H9 (cell line): ENCODE measurements around the gene TRIM28. TPM values are rescaled to one million over a fixed set of nuclear protein-coding genes. Genes with fewer than 3 reads are reported as not detected.

Experiments
- DNase-seq: peaks from one replicate; pipeline ENCODE4 v3.0.0-alpha.2; 2017
- H2AFZ ChIP-seq: one replicate; pipeline ENCODE4 v1.6.1; 2013; ENCODE audit warnings: mild to moderate bottlenecking, low read length, control low read depth, moderate library complexity
- H2AK5ac ChIP-seq: 2 replicates; pipeline ENCODE4 v1.6.1; 2013; ENCODE audit warnings: low read length, control low read depth, mixed read lengths; ENCODE audit not compliant: insufficient read length
- H2BK120ac ChIP-seq: one replicate; pipeline ENCODE4 v1.6.1; 2013; ENCODE audit warnings: low read depth, mild to moderate bottlenecking, low read length, control low read depth, inconsistent platforms; ENCODE audit not compliant: poor library complexity, severe bottlenecking
- H2BK12ac ChIP-seq: 2 replicates; pipeline ENCODE4 v1.6.1; 2013; ENCODE audit warnings: low read length, control low read depth, mixed read lengths, low read depth; ENCODE audit not compliant: insufficient read length
- H2BK15ac ChIP-seq: 2 replicates; pipeline ENCODE4 v1.6.1; 2013; ENCODE audit warnings: low read depth, low read length, control low read depth
- H2BK20ac ChIP-seq: one replicate; pipeline ENCODE4 v1.6.1; 2013; ENCODE audit warnings: low read depth, mild to moderate bottlenecking, low read length, control low read depth, inconsistent platforms; ENCODE audit not compliant: poor library complexity, severe bottlenecking
- H2BK5ac ChIP-seq: 2 replicates; pipeline ENCODE4 v1.6.1; 2013; ENCODE audit warnings: low read length, control low read depth, mixed read lengths; ENCODE audit not compliant: insufficient read length
- H3K14ac ChIP-seq: 2 replicates; pipeline ENCODE4 v1.6.1; 2013; ENCODE audit warnings: low read length, control low read depth; ENCODE audit not compliant: insufficient read depth
- H3K18ac ChIP-seq: 2 replicates; pipeline ENCODE4 v1.6.1; 2013; ENCODE audit warnings: low read depth, mild to moderate bottlenecking, mixed read lengths, low read length, control low read depth; ENCODE audit not compliant: insufficient read length
- H3K23ac ChIP-seq: 2 replicates; pipeline ENCODE4 v1.6.1; 2013; ENCODE audit warnings: low read length, control low read depth, mixed read lengths, low read depth; ENCODE audit not compliant: insufficient read length
- H3K23me2 ChIP-seq: 2 replicates; pipeline ENCODE4 v1.6.1; 2013; ENCODE audit warnings: low read depth, mild to moderate bottlenecking, mixed read lengths, low read length, control low read depth; ENCODE audit not compliant: insufficient read length, poor library complexity, severe bottlenecking
- H3K27ac ChIP-seq: 2 replicates; pipeline ENCODE4 v1.5.1; 2013; ENCODE audit warnings: low read length, control low read depth, mixed read lengths, low read depth; ENCODE audit not compliant: insufficient read length
- H3K27me3 ChIP-seq: 2 replicates; pipeline ENCODE4 v1.6.1; 2013; ENCODE audit warnings: low read length, control low read depth, inconsistent platforms; ENCODE audit not compliant: insufficient read depth
- H3K4ac ChIP-seq: 2 replicates; pipeline ENCODE4 v1.6.1; 2013; ENCODE audit warnings: low read depth, mild to moderate bottlenecking, control low read depth, inconsistent platforms, low read length, moderate library complexity
- H3K4me1 ChIP-seq: 2 replicates; pipeline ENCODE4 v1.6.1; 2013; ENCODE audit warnings: low read length, control low read depth, inconsistent platforms; ENCODE audit not compliant: insufficient read depth
- H3K4me2 ChIP-seq: 2 replicates; pipeline ENCODE4 v1.6.1; 2013; ENCODE audit warnings: low read length, control low read depth, mixed read lengths; ENCODE audit not compliant: insufficient read length, insufficient read depth
- H3K56ac ChIP-seq: 2 replicates; pipeline ENCODE4 v1.6.1; 2013; ENCODE audit warnings: low read depth, mild to moderate bottlenecking, mixed read lengths, low read length, control low read depth; ENCODE audit not compliant: insufficient read length
- H3K79me1 ChIP-seq: 2 replicates; pipeline ENCODE4 v1.6.1; 2013; ENCODE audit warnings: low read depth, mild to moderate bottlenecking, moderate library complexity, low read length, control low read depth, inconsistent platforms; ENCODE audit not compliant: insufficient read depth, poor library complexity, severe bottlenecking
- H3K79me2 ChIP-seq: 2 replicates; pipeline ENCODE4 v1.6.1; 2013; ENCODE audit warnings: low read length, control low read depth, inconsistent platforms; ENCODE audit not compliant: insufficient read depth
- H3K9ac ChIP-seq: 2 replicates; pipeline ENCODE4 v1.6.1; 2013; ENCODE audit warnings: low read length, control low read depth, mixed read lengths; ENCODE audit not compliant: insufficient read length; ENCODE audit errors: extremely low read depth
- H3K9me3 ChIP-seq: one replicate; pipeline ENCODE4 v1.6.1; 2013; ENCODE audit warnings: low read depth, low read length, inconsistent platforms; ENCODE audit not compliant: control insufficient read depth
- H3T11ph ChIP-seq: one replicate; pipeline ENCODE4 v1.6.1; 2013; ENCODE audit warnings: mild to moderate bottlenecking, low read length, control low read depth, inconsistent platforms
- H4K20me1 ChIP-seq: one replicate; pipeline ENCODE4 v1.6.1; 2013; ENCODE audit not compliant: control insufficient read depth, insufficient read length, insufficient read depth
- H4K5ac ChIP-seq: 2 replicates; pipeline ENCODE4 v1.6.1; 2013; ENCODE audit warnings: low read depth, mild to moderate bottlenecking, mixed read lengths, low read length, control low read depth; ENCODE audit not compliant: insufficient read length
- H4K8ac ChIP-seq: replicated peaks from 2 replicates; pipeline ENCODE4 v1.6.1; 2013; ENCODE audit warnings: low read length, control low read depth, mixed read lengths, low read depth; ENCODE audit not compliant: insufficient read length
- H4K91ac ChIP-seq: 2 replicates; pipeline ENCODE4 v1.6.1; 2013; ENCODE audit warnings: low read depth, mild to moderate bottlenecking, moderate library complexity, mixed read lengths, low read length, control low read depth; ENCODE audit not compliant: insufficient read length
- H3K27ac Mint-ChIP-seq, 3 experiments: 2 replicates in 2 of 3; 3 replicates in 1 of 3; pipeline ENCODE4 v1.8.0; 2020 to 2021; ENCODE audit warnings: mixed read lengths in 3 of 3, mild to moderate bottlenecking in 1 of 3, moderate library complexity in 1 of 3
- H3K27me3 Mint-ChIP-seq: 2 replicates; pipeline ENCODE4 v1.8.0; 2021; ENCODE audit warnings: low read depth, mild to moderate bottlenecking, moderate library complexity, mixed read lengths
- H3K36me3 Mint-ChIP-seq, 3 experiments: 2 replicates in 2 of 3; 3 replicates in 1 of 3; pipeline ENCODE4 v1.8.0; 2020 to 2021; ENCODE audit warnings: low read depth in 3 of 3, mixed read lengths in 3 of 3; ENCODE audit not compliant: insufficient read depth in 1 of 3
- H3K4me1 Mint-ChIP-seq, 2 experiments: 2 replicates each; pipeline ENCODE4 v1.8.0; 2020; ENCODE audit warnings: mixed read lengths in 2 of 2
- H3K4me3 Mint-ChIP-seq, 2 experiments: 2 replicates in 1 of 2; 3 replicates in 1 of 2; pipeline ENCODE4 v1.8.0; 2020 to 2021; ENCODE audit warnings: mild to moderate bottlenecking in 2 of 2, mixed read lengths in 2 of 2, moderate library complexity in 1 of 2
- H3K9me3 Mint-ChIP-seq, 2 experiments: 2 replicates in 1 of 2; 3 replicates in 1 of 2; pipeline ENCODE4 v1.8.0; 2020; ENCODE audit warnings: mild to moderate bottlenecking in 2 of 2, mixed read lengths in 2 of 2, moderate library complexity in 1 of 2
- WGBS: extraction: QIAGEN DNeasy Blood & Tissue Kit; methylation state at CpG from one replicate; pipeline ENCODE4 v1.1.7; 2013; ENCODE audit warnings: missing lambda C conversion rate, low lambda C conversion rate, mixed read lengths; ENCODE audit not compliant: insufficient read length; ENCODE audit errors: extremely low coverage; 5-methylcytosine and 5-hydroxymethylcytosine counted together
- total RNA-seq: library from RNA; stranded (reverse); gene quantifications from 2 replicates; pipeline ENCODE4 v1.2.1, GENCODE V29; 2021
- TF ChIP-seq, protein P1 (sequence below): fragments of 200-600 bp; sonication (generic); conservative IDR thresholded peaks from 3 replicates; pipeline ENCODE4 v1.8.0; 2021; ENCODE audit warnings: antibody characterized with exemption, mild to moderate bottlenecking

TRIM28 gene
- total RNA-seq, 1 experiment from 2014 or later: 1,084 TPM

DNA sequence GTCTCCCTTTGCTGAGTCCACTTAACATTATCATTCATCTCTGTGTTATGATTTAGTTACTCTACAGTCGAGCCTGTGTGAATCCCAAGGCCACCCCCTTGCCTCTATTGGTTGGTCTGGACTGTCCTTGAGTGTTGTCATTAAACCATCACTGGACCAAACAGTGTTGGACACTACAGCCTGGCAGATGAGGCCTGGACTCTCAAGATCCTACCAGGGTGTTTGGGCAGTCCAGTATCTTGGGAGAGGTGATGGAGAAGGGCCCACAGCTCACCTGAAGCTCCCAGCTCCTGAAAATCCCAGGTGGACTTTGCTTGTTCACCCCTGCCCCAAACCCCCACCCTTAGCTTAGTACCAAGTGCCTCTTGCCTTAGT lies 7.2 kb downstream of the TRIM28 start:
- no peak overlapping the region for H2BK15ac ChIP-seq
- no peak overlapping the region for H4K91ac ChIP-seq
- TF ChIP-seq, protein P1, sequence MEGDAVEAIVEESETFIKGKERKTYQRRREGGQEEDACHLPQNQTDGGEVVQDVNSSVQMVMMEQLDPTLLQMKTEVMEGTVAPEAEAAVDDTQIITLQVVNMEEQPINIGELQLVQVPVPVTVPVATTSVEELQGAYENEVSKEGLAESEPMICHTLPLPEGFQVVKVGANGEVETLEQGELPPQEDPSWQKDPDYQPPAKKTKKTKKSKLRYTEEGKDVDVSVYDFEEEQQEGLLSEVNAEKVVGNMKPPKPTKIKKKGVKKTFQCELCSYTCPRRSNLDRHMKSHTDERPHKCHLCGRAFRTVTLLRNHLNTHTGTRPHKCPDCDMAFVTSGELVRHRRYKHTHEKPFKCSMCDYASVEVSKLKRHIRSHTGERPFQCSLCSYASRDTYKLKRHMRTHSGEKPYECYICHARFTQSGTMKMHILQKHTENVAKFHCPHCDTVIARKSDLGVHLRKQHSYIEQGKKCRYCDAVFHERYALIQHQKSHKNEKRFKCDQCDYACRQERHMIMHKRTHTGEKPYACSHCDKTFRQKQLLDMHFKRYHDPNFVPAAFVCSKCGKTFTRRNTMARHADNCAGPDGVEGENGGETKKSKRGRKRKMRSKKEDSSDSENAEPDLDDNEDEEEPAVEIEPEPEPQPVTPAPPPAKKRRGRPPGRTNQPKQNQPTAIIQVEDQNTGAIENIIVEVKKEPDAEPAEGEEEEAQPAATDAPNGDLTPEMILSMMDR: no peak
- H2AK5ac ChIP-seq: no peak overlapping the region
- H3K4ac ChIP-seq: no peak overlapping the region
- no peak for DNase-seq
- no peak overlapping the region for H3K56ac ChIP-seq
- Mint-ChIP-seq H3K27ac (peak overlapping the region in 1 of 3 experiments; percentile 71; a peak in 1 of 7 replicates), H3K27me3 (peaks cover 1% of the 10 kb centered on the region; the same call in 1 of the 2 replicates), H3K36me3 (peaks cover 49 to 86% (median 71%) of the 10 kb centered on the region in 3 experiments), H3K4me3 (peak overlapping the region in 1 of 2 experiments; percentile 50; a peak in 1 of 5 replicates), H3K4me1 (peaks cover 24 to 26% of the 10 kb centered on the region in 2 experiments), H3K9me3 (no peaks in the 10 kb centered on the region; a peak in 1 of 5 replicates)
- H3K18ac ChIP-seq: no peak overlapping the region
- H3K14ac ChIP-seq: no peak overlapping the region
- no peak overlapping the region for H3K4me2 ChIP-seq
- H3K79me1 ChIP-seq: peaks cover 14% of the 10 kb centered on the region
- H3T11ph ChIP-seq: no peak overlapping the region
- no peaks in the 10 kb centered on the region for H4K20me1 ChIP-seq
- H3K23me2 ChIP-seq: peaks cover 12% of the 10 kb centered on the region
- H2BK120ac ChIP-seq: no peak overlapping the region
- WGBS: no CpG with 5 or more reads among the region's 1 CpG
- no peak overlapping the region for H3K27ac ChIP-seq
- H3K9ac ChIP-seq: no peak overlapping the region
- H4K5ac ChIP-seq: no peak overlapping the region
- peaks cover 3% of the 10 kb centered on the region; the same call in 1 of the 2 replicates for H3K4me1 ChIP-seq
- H2BK12ac ChIP-seq: no peak overlapping the region
- H3K23ac ChIP-seq: no peak overlapping the region
- no peak overlapping the region for H2AFZ ChIP-seq
- H3K79me2 ChIP-seq: peaks cover 12% of the 10 kb centered on the region; the same call in 1 of the 2 replicates
- H4K8ac ChIP-seq: no peak overlapping the region
- H2BK20ac ChIP-seq: no peak overlapping the region
- H3K9me3 ChIP-seq: no peaks in the 10 kb centered on the region
- no peaks in the 10 kb centered on the region for H3K27me3 ChIP-seq
- H2BK5ac ChIP-seq: no peak overlapping the region
